Measurements from ENCODE around the gene PIK3C2G. TPM values are rescaled to one million over a fixed set of nuclear protein-coding genes. Genes with fewer than 3 reads are reported as not detected.

Gene PIK3C2G
- total RNA-seq, 1 experiment from 2014 or later, result not detected

GRCh38 chr12:18446061-18446644, 184.8 kb downstream of the PIK3C2G start:
- DNase-seq, result no peak
- H3K4me2 ChIP-seq (ENCODE audit: insufficient read depth, insufficient read length, low read length), result no peak overlapping the region
- H2AFZ ChIP-seq (ENCODE audit: low read length), result no peak overlapping the region

More at GRCh38 chr12:18446061-18446644, 184.8 kb downstream of the PIK3C2G start:
- H3K9me3 Mint-ChIP-seq, result peaks cover 15 to 17% of the 10 kb centered on the region in 2 experiments
- Histone ChIP-seq H2BK5ac (ENCODE audit: insufficient read length, low read length) (no peak overlapping the region), H3K27me3 (ENCODE audit: insufficient read depth, low read length) (no peaks in the 10 kb centered on the region), H3K4me1 (ENCODE audit: insufficient read depth, low read length) (no peaks in the 10 kb centered on the region), H3K9me3 (ENCODE audit: control insufficient read depth, low read depth, low read length) (no peaks in the 10 kb centered on the region), H3K9ac (ENCODE audit: extremely low read depth, insufficient read length, low read length) (no peak overlapping the region), H2AK5ac (ENCODE audit: insufficient read length, low read length) (no peak overlapping the region), H2BK15ac (ENCODE audit: low read depth, low read length) (no peak overlapping the region), H3K79me1 (ENCODE audit: insufficient read depth, low read depth, low read length, poor library complexity, severe bottlenecking) (no peaks in the 10 kb centered on the region), H2BK20ac (ENCODE audit: low read depth, low read length, poor library complexity, severe bottlenecking) (no peak overlapping the region), H4K91ac (ENCODE audit: insufficient read length, low read depth, low read length) (no peak overlapping the region), H3K56ac (ENCODE audit: insufficient read length, low read depth, low read length) (no peak overlapping the region), H3T11ph (ENCODE audit: low read length) (no peak overlapping the region), H3K4ac (ENCODE audit: low read depth, low read length) (no peak overlapping the region), H3K27ac (ENCODE audit: insufficient read length, low read depth, low read length) (no peak overlapping the region), H3K79me2 (ENCODE audit: insufficient read depth, low read length) (no peaks in the 10 kb centered on the region), H4K8ac (replicated peaks; ENCODE audit: insufficient read length, low read depth, low read length) (no peak overlapping the region), H4K5ac (ENCODE audit: insufficient read length, low read depth, low read length) (no peak overlapping the region), H3K23ac (ENCODE audit: insufficient read length, low read depth, low read length) (no peak overlapping the region), H3K14ac (ENCODE audit: insufficient read depth, low read length) (no peak overlapping the region), H3K18ac (ENCODE audit: insufficient read length, low read depth, low read length) (no peak overlapping the region), H4K20me1 (ENCODE audit: control insufficient read depth, insufficient read depth, insufficient read length) (no peaks in the 10 kb centered on the region), H2BK12ac (ENCODE audit: insufficient read length, low read depth, low read length) (no peak overlapping the region), H2BK120ac (ENCODE audit: low read depth, low read length, poor library complexity, severe bottlenecking) (no peak overlapping the region), H3K23me2 (ENCODE audit: insufficient read length, low read depth, low read length, poor library complexity, severe bottlenecking) (no peaks in the 10 kb centered on the region)
- no peak for TF ChIP-seq CTCF (conservative IDR thresholded peaks at IDR 0.05)
- H3K27ac Mint-ChIP-seq, result peak overlapping the region; percentile 22 to 85 (median 44); a peak in 4 of 7 replicates
- no peaks in the 10 kb centered on the region for H3K27me3 Mint-ChIP-seq (ENCODE audit: low read depth)
- peaks cover 9 to 10% of the 10 kb centered on the region in 2 experiments for H3K4me1 Mint-ChIP-seq
- no CpG with 5 or more reads among the region's 3 CpGs for WGBS (ENCODE audit: extremely low coverage, insufficient read length, low lambda C conversion rate)
- H3K4me3 Mint-ChIP-seq, result no peak overlapping the region
- H3K36me3 Mint-ChIP-seq (ENCODE audit: insufficient read depth in 1 of 3, low read depth in 3 of 3), result peaks cover 3 to 20% (median 8%) of the 10 kb centered on the region in 3 experiments
